Stimulated activated CD8-positive, alpha-beta memory T cell treated with anti-CD3 and anti-CD28 coated beads, Interleukin-7, amount 100 ng/mL, for 1 hour (primary cell): ENCODE measurements around the gene PRRX1.

ENCODE experiments used
- DNase-seq, 2 donors: peaks; one replicate each; pipeline ENCODE4 v3.0.0-alpha.2; 2020; ENCODE audit warnings: low read depth in 2 of 2

The PRRX1 gene

GRCh38 chr1:170765712-170766330 lies 101.9 kb downstream of the PRRX1 start:
- DNase-seq, result no peak

- DNase-seq, result no peak
Measured at GRCh38 chr1:170768929-170769328, 105.0 kb downstream of the PRRX1 start.

GRCh38 chr1:170769691-170770090 lies 105.8 kb downstream of the PRRX1 start:
- DNase-seq, result no peak

- no peak for DNase-seq
Measured at GRCh38 chr1:170770254-170770653, 106.3 kb downstream of the PRRX1 start.

- DNase-seq, result no peak
Measured at GRCh38 chr1:170776252-170776651, 112.3 kb downstream of the PRRX1 start.

- DNase-seq, result no peak
Measured at GRCh38 chr1:170776777-170777176, 112.8 kb downstream of the PRRX1 start.
